Stimulated activated CD4-positive, alpha-beta T cell treated with anti-CD3 and anti-CD28 coated beads, Interleukin-15, amount 100 ng/mL, for 48 hours (primary cell): ENCODE results near the gene ATP10A.
A peak's percentile ranks its signal among the peaks of the same experiment; 100 is the strongest.

Source experiments
- DNase-seq, 2 donors: peaks; one replicate each; pipeline ENCODE4 v3.0.0-alpha.2; 2020; ENCODE audit warnings: low read depth in 2 of 2

The ATP10A gene

GRCh38 chr15:25706176-25706955 is 156.8 kb downstream of the ATP10A start:
- no peak for DNase-seq

DNA sequence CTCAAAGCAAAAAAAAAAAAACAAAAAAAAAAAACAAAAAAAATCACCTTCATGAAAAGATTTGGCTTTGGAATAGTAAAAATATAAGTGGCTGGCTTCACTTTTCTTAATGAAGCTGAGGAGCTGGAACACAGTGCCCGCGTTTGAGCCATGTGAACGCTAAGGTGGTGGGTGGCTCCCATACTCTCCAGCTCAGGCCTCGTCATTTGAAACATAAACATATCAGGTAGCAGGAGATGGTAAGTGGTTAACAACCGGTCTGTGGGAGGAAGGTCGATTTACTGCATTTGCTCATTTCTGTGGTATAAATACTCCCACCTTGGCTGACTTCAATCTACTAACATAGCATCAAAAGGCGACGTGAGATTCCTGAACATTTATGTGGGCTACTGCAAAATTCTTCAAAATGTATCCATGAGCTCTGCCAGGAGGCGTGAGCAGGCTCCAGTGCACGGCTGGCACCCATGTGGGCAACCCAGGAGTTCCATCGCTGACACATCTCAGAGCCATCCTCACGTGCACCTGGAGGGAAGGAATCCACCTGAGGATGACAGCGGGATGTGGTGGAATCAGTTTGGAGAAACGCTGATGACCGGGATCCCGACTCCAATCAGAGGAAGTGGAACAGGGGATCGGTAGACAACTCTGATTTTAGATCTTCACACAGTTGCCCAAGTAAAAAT is 157.6 kb downstream of the ATP10A start:
- no peak for DNase-seq

DNA sequence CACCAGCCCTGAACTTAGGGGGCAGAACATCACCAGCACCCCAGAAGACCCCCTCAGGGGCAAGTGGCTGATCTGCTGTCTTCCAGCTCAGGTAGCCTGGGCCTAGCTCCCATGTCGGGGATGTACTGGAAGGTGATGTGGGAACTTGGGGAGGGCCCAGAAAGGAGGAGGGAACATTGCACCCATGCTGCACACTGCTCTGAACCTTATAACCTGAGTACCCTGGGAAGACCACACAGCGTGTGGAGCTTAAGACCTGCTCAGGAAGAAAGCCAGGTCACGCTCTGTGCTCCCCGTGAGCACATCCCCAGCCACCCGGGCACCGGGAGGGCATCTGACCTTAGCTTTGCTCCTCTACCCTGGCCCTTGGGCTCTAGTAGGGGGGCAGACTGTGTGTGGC is 159.4 kb downstream of the ATP10A start:
- no peak for DNase-seq

DNA sequence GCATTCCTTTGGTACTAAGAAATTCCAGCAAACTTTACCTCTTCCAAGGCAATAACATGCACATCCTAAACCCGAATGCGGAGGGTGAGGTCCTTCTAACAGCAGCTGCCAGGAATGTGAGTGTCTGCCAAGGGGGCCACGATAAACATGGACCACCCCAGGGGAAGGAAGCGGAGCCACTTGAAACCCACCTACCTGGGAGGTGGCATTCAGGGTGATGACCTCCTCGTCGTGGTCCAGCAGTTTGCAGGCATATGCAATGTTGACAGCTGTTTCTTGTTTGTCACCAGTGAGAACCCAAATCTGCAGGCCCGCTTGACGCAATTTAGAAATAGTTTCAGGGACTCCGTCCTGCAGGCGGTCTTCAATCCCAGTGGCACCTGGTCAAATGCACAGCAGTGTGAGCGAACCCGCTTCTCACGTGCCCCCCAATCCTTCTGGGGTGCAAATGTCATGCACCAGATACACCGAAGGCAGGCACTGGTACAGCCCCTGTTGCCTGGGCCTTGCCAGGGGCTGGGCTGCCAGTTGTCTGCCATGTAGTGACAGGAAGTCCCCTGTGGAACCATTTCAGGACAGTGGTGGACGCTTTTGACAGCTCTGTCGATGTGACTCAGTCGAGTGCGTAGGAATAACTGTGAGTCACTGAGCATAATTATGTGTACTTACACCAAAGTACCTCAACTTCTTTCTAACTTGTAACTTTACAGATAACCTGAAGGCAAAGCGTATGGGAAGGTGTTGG is 161.2 kb downstream of the ATP10A start:
- no peak for DNase-seq

GRCh38 chr15:25700916-25701315 is 162.2 kb downstream of the ATP10A start:
- no peak for DNase-seq

DNA sequence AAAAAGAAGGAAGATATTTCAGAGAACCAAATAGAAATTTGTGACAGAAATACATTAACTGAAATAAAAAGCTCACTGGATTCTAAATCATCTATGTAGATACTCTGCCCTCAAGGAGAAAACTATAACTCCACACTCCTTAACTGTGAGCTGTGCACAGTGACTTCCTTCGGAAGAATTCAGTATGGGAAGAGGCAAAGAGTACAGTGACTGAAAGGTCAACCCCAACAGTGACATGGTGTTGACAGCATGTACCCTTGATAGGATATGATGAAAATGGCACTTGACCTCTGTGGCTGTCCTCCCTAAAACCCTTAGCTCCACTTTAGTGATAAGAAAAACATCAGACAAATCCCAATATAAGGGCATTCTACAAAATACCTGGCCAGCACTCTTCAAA is 165.5 kb downstream of the ATP10A start:
- DNase-seq, result no peak

DNA sequence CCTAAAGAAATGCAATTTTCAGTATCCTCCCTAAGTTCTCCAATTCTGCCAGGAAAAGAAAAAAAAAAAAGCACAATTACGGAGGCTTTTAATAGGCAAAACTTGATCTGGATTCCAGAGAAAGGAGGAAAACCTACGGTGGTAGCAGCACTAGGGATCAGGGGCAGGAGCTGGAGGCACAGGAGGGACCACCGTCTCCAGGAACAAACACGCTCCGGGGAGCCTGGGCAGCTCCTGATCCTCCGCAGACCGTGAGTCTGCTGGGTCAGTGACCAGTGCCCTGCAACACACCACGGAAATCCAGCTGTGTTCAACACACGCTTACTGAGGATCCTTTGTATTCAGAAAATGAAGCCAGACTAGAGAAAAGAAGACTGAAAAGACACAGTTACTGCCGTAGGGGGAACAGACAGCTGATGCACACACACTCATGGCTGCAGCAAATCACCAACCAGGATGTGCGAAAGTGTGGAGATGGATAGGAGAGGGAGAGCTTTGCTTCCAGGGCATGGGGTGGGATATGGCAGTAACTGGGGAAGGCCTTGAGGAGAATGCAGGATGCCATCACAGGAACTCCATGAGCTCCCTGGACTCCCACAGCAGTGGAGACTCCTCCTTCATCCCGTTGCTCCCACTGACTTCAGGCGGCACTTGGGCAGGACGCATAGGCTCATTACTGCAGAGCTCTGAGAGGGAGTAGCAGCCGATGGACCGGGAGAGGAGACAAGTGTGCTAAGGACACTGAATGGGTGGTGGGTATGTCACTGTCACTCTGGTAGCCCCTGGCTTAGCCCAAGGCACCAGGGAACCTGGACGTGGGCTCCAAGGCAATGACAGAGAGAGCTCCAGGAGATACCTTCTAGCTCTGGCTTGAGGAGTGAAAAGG is 167.0 kb downstream of the ATP10A start:
- DNase-seq, result no peak

DNA sequence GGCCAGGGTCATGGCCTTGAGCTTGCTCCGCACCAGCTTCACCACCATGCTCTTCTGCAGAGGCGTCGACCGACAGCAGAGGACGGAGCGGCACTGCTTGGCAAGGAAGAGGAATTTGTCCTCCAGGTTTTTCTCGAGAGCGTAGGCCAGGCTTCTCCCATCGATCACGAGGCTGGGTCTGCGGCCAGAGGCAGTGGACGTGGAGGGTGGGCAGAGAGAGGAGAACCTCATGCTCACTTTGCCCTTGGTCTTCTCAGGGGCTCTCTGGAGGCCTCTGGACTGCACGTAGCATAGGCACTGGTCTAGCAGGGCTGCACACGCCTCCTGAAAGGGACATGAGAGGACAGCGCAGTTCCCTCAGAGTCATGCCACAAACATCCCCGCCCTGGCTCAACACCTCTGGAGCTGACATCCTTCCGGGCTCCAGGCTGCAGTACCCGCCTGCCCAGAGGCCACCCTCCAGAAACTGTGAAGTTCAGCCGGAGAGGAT is 168.3 kb downstream of the ATP10A start:
- no peak for DNase-seq

GRCh38 chr15:25694239-25694584 is 168.9 kb downstream of the ATP10A start:
- no peak for DNase-seq

GRCh38 chr15:25693321-25694238 is 169.5 kb downstream of the ATP10A start:
- peak in 1 of 2 donors; percentile 29 for DNase-seq

DNA sequence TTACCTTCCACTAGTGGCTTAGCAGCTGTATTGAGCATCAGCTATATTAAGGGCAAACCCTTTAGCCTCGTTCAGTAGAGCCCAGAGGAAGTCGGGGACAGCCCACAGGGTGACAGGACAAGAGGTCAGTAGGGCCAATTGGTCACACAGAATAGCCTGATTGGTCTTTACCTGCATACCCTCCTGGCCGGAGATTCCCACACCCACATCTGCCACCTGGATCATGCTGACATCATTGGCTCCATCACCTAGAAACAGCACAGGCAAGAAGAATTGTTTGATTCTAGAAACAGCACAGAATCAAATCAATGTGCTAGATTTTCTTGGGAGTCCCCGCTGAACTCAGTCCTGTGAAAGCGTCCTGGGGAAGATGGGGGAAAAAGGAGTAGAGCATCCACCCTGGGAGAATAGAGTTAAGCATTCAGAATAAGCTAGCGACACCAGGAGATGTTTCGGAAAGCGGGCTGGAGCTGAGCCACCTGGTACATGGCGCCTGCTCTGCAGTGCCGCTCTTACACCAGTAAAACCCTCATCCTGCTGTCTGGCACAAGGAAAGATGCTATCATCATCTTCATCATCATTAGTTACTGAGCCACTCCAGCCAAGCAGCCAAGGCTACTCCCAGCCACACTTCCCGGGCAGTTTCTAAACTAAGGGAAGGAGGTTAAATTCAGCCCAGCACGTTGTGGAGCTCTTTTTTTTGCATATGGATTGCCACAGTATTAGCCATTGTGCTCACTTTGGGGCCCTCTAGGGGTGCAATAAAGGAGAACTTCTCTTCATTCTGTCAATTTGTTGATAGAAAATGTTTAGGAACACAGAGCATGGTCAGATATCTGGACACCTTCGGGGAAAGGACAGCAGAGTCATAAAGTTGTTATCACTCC is 171.3 kb downstream of the ATP10A start:
- no peak for DNase-seq

DNA sequence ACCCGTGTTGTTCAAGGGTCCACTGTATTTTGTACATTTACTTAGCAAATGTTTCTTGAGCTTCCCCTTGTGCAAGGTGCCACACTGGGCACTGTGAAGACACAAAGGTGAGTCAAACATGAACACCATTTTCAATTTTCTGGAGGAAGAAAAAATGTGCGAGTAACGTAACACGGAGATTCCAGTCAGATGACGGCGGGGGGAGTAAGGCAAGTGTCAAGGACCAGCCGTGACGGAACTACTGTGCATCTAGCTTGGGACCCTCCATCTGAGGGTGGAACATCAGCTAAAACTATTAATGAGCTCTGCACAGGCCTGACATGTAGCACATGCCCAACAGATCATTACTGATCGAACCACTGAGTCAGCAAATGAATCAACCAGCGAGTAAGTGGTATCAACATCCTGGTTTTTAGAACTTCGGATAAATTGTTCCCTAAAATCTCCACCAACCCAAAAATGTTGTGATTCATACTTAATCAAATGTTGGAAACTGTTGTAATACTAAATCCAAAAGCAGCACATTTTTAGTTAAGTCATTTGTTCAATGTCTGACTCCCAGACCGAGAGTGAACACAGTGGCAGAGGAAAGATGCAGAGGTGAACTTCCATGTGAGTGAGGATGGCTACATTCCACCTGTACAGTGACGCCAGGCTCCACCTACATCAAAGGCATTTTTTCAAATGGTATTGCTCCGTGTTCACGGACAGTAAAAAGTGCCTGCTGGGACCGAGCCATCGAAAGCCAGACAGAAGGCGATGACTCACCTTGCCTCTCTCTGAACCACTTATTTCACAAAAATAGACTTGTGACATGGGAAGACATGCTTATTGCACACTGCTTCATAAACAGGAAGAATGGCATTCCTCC is 172.2 kb downstream of the ATP10A start:
- DNase-seq, result no peak

DNA sequence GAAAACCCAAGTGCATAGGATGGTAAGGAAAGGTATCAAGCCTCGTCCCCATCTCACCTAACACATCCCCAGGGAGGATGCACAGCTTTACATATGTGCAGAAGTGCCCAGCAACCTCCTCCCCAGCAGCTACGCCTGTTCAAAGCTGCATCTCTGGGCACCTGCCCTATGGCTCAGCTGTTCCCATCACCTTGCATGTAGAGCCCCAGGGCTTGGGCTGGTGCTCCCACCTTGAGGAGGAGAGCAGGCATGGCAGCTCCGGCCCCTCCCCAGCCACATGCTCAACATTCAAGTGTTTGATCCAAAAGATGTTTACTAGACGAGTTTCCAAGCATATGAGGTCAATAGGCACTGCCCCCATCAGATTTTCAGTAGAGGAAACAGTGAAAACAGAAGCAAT is 173.5 kb downstream of the ATP10A start:
- no peak for DNase-seq

GRCh38 chr15:25688166-25688565 is 175.0 kb downstream of the ATP10A start:
- DNase-seq, result no peak

GRCh38 chr15:25687689-25688088 is 175.4 kb downstream of the ATP10A start:
- DNase-seq, result no peak

DNA sequence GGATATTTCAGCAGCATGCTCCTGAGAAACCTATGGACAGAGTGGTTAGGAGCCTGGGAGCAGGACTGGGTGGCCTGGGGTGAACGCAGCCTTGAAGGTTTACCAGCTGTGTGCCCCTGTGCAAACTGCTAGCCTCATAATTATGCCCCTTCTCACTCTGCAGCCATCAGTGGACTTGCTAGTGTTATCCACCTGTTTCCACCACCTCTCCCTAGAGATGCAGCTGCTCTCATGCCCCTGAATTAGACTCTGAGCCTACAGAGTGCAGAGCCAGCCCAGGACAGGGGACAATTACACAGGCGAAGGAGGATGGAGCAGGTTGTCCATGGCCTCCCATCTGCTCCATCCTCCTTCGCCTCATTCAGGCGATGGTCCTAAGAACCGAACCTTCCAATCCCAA is 175.9 kb downstream of the ATP10A start:
- no peak for DNase-seq

GRCh38 chr15:25686780-25687179 is 176.3 kb downstream of the ATP10A start:
- no peak for DNase-seq
